GM21576 (cell line): Measurements from ENCODE around the gene MAP3K7.
A peak's percentile ranks its signal among the peaks of the same experiment; 100 is the strongest.

ENCODE experiments used
- ATAC-seq: cut with Tn5 transposase; IDR thresholded peaks from one replicate; pipeline ENCODE4 v1.9.1; 2021; ENCODE audit warnings: mild to moderate bottlenecking, moderate library complexity; ENCODE audit not compliant: unreplicated experiment

MAP3K7 gene

DNA sequence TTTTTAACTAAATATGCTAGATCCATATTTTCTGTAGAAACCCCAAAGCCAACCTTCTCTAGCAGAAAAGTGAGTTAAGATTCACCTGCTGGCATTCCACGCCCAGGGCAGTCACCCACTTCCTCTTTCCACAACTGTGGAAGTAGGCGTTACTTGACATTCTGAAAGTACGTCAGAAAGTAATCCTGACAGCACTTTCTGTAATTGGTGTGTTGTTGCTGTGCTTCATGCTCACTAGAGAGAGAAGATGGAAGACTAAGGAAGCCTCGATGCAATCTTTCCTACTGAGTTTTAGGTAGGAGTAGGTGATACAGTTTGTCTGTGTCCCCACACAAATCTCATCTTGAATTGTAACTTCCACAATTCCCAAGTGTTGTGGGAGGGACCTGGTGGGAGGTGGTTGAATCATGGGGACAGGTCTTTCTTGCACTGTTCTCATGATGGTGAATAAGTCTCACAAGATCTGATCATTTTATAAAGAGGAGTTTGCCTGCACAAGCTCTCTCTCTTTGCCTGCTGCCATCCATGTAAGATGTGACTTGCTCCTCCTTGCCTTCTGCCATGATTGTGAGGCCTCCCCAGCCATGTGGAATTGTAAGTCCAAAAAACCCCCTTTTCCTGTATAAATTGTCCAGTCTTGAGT, 101.1 kb downstream of the MAP3K7 start:
- no peak for ATAC-seq

- no peak for ATAC-seq
Measured at GRCh38 chr6:90484903-90485302, 102.0 kb downstream of the MAP3K7 start.

DNA sequence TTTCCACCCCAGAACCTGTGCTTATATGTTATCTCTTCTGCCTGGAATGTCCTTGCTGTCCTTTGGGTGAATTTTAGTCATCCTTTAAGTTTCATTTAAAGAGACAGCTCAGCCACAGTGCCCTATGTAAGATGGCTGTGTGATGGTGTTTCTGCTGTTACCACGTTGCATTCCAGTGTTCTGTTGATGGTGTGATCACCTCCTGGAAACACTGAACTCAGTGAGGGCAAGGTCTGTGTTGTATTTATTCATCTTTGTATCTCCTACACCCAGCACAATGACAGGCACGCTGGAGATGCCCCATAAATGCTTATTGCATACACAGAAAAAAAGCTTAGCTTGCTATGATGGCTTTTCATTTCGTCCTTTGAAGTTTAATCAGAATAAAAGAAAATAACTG, 102.5 kb downstream of the MAP3K7 start:
- ATAC-seq = no peak

DNA sequence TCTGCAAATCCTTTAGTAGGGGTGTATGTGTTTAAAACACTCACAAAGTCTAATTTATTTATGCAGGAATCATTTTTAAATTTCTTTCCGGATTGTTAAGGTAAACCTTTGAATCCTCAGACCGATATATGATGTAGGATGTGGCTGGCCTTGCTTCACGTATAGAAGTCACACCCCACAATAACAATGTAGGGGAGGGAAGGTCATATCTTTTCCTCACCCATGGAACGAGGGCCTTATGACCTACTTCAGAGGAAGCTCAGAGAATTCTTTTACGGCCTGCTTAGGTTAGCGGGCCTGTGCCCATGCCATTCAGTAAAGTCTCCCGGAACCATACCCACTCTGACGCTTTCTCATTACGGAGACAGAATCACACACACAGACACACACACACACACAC, 102.9 kb downstream of the MAP3K7 start:
- no peak for ATAC-seq

- no peak for ATAC-seq
Measured at GRCh38 chr6:90483116-90483839, 103.6 kb downstream of the MAP3K7 start.

- ATAC-seq = no peak
Measured at GRCh38 chr6:90480666-90481065, 106.2 kb downstream of the MAP3K7 start.

GRCh38 chr6:90479603-90479926, 107.3 kb downstream of the MAP3K7 start:
- no peak for ATAC-seq

DNA sequence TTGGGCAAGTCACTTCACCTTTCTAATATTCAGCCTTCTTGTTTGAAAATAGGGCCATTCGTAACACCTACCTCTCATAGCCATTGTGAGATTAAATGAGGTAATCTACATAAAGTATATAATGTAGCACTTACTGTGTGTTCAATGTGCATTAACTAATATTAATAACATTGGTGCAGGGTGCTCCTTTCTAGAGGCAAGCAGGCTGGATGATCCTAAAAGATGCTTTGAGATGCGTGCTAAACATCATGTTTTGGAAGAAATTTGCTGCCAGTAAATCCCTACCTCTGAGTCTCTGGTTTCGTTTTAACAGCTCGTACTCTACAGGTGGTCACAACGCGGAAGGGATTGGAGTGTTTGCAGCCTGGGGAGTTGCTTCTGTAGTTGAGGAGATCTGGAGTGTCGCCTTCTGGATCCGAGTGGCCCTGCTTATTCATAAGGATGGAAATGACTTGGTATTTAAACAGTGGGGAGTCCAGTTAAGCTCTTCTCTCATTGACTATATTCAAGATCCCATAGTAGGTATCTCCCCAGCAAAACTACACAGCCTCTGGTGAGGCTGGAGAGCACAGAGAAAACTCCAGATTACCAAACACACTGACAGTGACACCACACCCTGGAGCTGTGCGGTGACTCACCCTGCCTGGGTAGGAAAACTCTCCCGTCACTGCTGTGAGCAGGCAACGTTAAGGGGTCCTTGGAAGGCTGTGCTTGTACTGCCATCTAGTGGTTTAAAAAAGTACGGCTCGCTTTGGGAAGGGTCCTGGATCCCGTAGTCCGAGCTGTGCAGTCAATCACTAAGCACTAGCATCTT, 107.9 kb downstream of the MAP3K7 start:
- ATAC-seq = peak; percentile 83

DNA sequence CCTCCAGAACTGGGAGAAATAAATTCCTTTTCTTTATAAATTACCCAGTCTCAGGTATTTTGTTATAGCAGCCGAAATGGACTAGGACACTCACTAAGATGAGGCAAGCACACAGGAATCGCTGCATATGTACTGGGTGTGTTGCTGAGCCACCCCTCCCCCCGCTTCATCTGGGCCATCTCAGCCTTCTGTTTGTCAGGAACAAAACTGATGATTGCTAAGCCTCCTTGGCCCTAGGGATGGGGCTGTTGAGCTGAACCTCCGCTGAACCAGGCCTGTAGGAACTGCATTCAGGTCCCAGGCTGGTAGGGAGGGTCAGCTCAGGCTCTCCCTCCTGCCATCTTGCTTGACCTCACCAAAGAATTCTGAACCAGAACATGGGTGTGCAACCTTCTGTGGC, 108.6 kb downstream of the MAP3K7 start:
- no peak for ATAC-seq

- ATAC-seq = no peak
Measured at GRCh38 chr6:90477366-90477765, 109.5 kb downstream of the MAP3K7 start.

GRCh38 chr6:90472716-90473115, 114.2 kb downstream of the MAP3K7 start:
- ATAC-seq = no peak

- no peak for ATAC-seq
Measured at GRCh38 chr6:90471263-90471662, 115.6 kb downstream of the MAP3K7 start.

GRCh38 chr6:90469906-90470305, 117.0 kb downstream of the MAP3K7 start:
- ATAC-seq = no peak

DNA sequence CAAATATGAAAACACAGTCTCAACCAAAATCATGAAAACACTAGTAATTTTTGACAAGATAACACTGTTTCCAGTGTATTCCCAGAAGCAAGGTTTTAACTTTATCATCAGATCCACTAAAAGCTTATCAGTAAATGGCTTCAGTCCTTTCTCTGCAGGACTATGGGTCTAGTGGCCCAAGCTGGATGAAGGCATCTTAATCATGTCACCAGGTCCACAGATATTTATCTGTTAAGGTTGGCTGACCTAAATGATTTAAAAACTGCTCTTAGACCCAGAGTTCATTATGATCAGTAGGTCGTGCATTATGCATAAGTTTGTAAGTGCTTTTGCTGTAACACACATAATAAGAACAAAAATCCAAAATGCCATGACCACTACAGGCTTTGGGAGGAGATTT, 118.0 kb downstream of the MAP3K7 start:
- ATAC-seq = no peak

DNA sequence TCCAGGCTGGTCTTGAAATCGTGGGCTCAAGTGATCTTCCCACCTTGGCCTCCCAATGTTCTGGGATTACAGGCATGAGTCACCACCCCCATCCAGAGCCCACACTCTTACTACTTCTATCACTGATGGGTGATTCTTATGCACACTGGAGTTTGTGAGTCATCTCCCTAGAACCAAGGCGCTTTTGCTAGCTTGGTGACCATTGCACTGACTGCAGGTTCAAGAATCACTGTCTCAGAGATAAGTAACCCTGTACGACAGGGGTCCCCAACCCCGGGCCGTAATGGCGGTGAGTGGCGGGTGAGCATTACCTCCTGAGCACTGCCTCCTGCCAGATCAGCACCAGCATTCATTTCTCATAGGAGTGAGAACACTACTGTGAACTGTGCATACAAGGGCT, 118.8 kb downstream of the MAP3K7 start:
- no peak for ATAC-seq

- no peak for ATAC-seq
Measured at GRCh38 chr6:90467546-90467945, 119.3 kb downstream of the MAP3K7 start.

DNA sequence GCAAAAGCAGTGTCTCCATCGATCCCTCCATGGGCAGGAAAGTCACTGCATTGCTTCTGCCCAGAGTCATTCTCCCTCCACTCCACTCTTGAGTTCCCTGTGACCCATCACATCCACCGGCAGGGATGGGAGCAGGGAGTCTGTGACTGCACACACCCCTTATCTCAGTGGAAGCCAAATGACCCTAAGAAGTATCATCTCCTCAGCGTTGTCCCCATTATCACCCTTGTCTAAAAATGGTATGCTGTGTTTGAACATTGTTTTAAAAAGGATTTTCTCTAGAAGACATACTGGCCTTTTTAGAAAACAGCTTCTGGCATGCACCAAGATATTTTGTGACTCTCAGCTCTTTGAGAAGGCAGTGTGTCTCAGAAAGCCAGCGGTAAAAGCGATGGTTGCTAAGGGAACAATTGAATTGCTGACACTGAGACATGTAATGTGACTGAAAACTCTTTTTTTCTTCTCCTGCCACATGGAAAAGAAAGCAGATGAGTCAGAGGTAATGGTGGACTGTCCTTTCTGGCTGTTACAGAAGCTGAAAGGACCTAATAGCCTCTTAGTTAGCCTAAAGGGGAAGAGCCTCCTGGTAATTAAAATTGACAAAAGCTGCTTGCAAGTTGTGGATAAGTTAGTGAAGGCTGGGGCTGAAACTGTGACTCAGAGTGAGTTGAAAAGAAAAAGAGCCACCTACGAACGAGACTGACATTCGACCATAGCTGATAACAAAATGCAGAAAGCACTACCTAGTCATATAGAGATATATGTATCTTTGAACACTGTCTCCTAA, 120.5 kb downstream of the MAP3K7 start:
- no peak for ATAC-seq

- no peak for ATAC-seq
Measured at GRCh38 chr6:90465686-90466085, 121.2 kb downstream of the MAP3K7 start.

GRCh38 chr6:90464507-90464906, 122.4 kb downstream of the MAP3K7 start:
- no peak for ATAC-seq

DNA sequence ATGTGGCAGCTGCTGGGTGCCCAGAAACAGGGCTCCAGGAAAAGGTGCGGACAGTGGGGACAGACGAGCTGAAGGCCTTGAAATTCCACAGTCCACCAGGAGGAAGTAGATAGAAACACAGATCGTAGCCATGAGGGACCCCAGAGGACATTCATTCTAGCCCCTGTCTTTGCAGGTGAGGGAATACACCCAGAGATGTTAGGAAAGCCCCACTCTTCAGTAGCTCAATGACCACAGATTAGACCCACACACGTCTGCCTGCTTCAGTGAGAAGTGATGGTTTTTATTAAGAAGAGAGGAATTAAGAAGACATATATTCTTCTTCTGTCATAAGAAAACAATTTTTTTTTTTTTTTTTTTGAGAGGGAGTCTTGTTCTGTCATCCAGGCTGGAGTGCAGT, 123.0 kb downstream of the MAP3K7 start:
- ATAC-seq = no peak
